ENCODE results near the gene SLC9A3.
A peak's percentile ranks its signal among the peaks of the same experiment; 100 is the strongest.

Gene SLC9A3

GRCh38 chr5:538271-538771, 14.1 kb upstream of the SLC9A3 start:
- DNase-seq = no peak

GRCh38 chr5:537621-538071, 13.4 kb upstream of the SLC9A3 start:
- DNase-seq = no peak

GRCh38 chr5:537098-537497, 12.8 kb upstream of the SLC9A3 start:
- no peak for DNase-seq

- peak; percentile 34 to 74 (median 54) for DNase-seq
Observed at GRCh38 chr5:535846-536698, 11.8 kb upstream of the SLC9A3 start.

DNA sequence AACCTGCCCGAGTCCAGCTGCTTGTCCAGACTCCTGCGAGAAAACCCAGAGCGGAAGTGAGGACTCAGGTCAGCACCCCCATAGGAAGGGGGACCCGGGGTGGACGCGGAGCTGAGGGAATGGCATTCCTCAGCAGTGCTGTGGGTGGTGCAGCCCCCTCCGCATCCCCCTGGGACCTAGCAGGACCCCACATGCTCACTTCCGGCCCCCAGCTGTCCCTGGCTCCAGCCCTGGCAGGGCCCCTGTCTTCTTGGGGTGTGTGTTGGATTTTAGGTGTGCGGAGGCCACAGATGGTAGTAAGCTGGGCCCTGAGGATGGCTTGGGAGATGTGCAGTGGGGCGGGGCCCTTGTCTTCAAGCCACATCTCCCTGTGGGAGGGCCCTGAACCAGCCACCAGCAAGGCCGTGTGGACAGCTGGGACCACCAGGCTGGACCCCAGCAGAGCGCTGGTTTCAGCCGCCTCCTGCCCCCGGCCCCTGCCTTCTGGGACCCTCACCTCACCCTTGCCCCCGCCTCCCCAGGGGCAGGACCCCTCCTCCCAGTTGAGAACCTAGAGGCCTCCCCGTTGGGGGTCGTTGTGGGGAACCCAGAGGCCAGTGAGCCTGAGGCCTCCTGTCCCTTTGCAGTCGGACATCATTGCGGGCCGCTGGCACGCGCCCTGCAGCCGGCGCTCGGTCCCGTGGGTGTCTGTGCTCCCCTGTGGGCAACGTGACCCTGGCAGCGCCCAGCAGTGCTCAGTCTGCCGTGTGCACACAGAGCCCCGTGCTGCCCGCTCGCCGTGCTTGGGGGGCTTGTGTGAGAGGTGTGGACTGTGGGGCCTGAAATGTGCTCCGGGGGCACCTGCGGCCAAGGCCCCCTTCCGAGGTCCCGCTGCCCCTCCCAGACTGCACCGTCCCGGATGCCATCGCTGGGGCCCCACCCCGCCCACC, 10.8 kb upstream of the SLC9A3 start:
- DNase-seq = no peak

GRCh38 chr5:533955-534742, 9.9 kb upstream of the SLC9A3 start:
- no peak for DNase-seq

DNA sequence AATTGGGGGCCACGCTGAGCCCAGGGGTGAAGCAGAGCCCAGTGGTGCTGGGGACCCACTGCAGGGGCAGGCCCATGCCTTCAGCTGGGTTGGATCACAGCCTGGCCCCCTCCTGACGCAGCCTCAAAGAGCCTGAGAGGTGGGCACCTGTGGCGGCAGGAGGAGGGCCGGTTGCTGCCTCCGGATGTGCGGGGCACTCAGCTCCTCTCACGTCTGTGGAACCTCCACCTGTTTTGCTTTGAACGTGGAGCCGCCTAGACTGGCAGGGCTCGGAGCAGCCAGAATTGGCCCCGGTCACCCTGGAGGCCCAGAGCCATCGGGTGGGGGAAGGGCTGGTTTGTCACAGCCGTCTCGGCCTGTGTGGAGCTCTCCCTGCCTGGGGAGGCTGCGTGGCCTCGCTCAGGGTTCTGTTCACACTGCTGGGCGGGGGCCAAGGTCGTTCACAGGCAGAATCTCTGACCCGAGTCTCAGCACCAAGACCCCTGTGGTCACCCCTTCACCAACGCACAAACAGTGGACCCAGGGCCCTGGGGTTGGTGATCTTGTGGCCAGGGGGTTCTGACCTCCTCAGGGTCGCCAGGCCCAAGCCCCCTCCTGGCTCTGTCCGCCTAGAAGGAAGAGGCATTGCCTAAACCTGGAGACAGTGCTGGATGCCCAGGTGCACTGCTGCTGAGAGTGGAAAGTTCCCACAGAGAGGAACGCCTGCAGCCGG, 9.2 kb upstream of the SLC9A3 start:
- DNase-seq = no peak

GRCh38 chr5:532521-533242, 8.4 kb upstream of the SLC9A3 start:
- no peak for DNase-seq

DNA sequence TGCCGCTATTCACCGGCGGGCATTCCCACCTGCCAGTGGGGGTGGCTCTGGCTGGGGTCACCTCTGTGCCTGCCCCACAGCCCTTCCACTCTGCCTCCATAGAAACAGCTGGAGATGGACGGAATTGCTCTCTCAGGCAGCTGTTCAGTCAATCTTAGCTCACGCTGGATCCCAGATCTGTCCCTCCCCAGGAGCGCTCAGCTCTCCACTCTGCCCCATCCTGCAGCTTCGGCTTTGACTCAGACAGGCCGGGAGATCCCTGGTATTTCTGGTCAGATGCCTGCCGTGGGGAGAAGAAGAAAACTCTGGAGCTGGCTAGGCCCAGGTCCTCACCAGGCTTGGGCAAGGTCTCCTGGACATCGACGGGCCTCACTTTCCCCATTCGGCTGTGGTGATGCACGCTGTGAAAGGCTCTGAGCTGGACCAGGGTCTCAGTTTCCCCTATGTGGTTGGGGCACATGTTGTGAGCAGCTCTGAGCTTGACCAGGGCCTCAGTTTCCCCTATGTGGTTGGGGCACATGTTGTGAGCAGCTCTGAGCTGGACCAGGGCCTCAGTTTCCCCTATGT, 7.6 kb upstream of the SLC9A3 start:
- DNase-seq = no peak

DNA sequence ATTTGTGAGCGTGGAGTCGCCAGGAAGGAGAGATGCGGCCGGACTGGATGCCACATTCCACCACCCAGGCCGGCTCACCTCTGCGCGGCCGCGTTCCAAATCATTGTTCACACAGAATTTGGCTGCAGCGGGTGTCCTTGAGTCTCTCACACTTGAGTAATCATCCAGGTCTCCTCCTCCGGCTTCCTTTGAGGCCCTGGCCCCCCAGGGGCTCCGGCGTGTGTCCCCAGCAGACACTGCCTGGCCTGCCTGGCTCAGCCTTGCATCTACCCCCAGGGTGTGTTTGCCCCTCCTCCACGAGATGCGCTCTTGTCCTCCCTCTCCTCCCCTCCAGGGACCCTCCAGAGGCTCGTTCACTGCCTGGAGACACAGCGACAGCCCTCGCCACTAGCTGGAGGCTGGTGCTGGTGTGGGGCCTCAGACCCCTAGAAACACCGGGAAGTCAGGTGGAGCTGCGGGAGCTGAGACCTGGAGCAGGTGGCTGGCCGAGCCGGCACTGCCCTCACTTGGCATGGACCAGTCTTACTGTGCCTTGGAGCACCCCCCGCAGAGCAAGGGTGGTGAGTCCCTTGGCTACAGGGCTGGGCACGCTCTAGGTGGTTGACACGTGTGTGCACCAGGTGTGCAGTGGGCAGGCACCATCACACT, 7.0 kb upstream of the SLC9A3 start:
- peak in 2 of 3 experiments; percentile 56 to 83 for DNase-seq

- DNase-seq = no peak
Observed at GRCh38 chr5:530001-530955, 6.0 kb upstream of the SLC9A3 start.

- DNase-seq = peak; percentile 34 to 70 (median 62)
Observed at GRCh38 chr5:528629-529511, 4.6 kb upstream of the SLC9A3 start.

GRCh38 chr5:527646-528628, 3.7 kb upstream of the SLC9A3 start:
- DNase-seq = no peak

DNA sequence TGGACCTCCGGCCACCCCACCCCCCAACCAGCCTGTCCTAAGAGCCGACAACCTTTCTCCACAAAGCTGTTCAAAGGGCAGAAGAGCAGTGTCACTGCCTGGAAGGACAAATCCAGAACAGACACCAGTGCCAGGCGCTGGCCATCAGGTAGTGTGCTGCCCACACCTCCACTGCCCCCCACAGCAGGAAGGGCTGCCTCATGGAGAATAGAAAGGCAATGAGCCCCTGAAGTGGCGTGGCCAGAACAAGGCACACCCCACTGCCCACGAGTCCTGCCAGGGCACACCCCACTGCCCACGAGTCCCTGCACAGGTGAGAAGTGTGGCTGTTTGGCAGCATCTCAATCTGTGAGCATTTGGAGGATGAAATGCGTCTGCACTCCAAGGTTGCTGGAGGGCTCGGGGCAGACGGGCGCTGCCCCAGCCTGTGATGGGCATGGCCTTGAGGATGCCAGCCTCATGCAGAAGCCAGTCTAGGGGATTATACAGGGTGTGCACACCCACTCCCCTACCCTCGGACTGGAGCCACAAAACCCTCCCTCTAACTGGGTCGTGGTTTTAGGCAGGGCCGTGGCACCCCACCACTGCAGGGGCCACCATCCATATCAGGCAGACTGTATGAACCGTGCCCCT, 2.3 kb upstream of the SLC9A3 start:
- no peak for DNase-seq

DNA sequence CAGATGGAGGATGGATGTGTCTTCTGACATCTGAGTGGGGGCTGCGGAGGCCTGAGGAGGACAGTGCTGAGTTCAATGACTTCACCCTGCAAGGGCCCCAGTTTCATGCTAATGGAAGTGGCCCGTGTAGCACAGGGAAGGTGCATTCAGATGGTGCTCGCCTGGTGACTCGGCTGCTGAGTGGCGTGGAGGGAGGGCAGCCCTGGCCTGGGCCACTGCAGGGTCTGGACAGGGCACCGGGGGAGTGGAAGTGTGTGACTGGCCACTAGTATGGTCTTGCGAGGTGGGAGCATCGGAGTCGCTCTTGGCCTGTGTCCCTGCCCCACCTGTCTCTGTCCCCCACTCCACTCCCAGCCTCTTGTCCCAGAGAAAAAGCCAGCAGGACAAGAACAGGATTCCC, 1.7 kb upstream of the SLC9A3 start:
- no peak for DNase-seq

All from NCI-H1417 (cell line).